Middle frontal gyrus (tissue), 1 donor: ENCODE data around the gene MBD5.

Experiments
- DNase-seq: peaks from one replicate; pipeline ENCODE4 v3.0.0-alpha.2; 2015; ENCODE audit warnings: low spot score; ENCODE audit errors: extremely low spot score

Gene MBD5

GRCh38 chr2:148110184-148110583 lies 89.3 kb downstream of the MBD5 start:
- no peak for DNase-seq

GRCh38 chr2:148122788-148123187 lies 101.9 kb downstream of the MBD5 start:
- no peak for DNase-seq

- DNase-seq, result no peak
These were observed 103.4 kb downstream of the MBD5 start for GRCh38 chr2:148124271-148124670.

- no peak for DNase-seq
These were observed 109.7 kb downstream of the MBD5 start for GRCh38 chr2:148130581-148130980.

- peak; percentile 5 for DNase-seq
These were observed 111.5 kb downstream of the MBD5 start for GRCh38 chr2:148132412-148132811.

- DNase-seq, result no peak
These were observed 114.8 kb downstream of the MBD5 start for GRCh38 chr2:148135705-148136104.

GRCh38 chr2:148136441-148136840 lies 115.5 kb downstream of the MBD5 start:
- DNase-seq, result no peak

- DNase-seq, result no peak
These were observed 141.1 kb downstream of the MBD5 start for GRCh38 chr2:148161909-148162435.

- DNase-seq, result no peak
These were observed 142.0 kb downstream of the MBD5 start for GRCh38 chr2:148162871-148163270.

- no peak for DNase-seq
These were observed 145.1 kb downstream of the MBD5 start for GRCh38 chr2:148165975-148166374.

GRCh38 chr2:148167241-148167766 lies 146.4 kb downstream of the MBD5 start:
- DNase-seq, result no peak

GRCh38 chr2:148167855-148168254 lies 147.0 kb downstream of the MBD5 start:
- DNase-seq, result no peak

- DNase-seq, result no peak
These were observed 151.4 kb downstream of the MBD5 start for GRCh38 chr2:148172131-148172753.

- no peak for DNase-seq
These were observed 152.3 kb downstream of the MBD5 start for GRCh38 chr2:148173168-148173567.

- no peak for DNase-seq
These were observed 156.7 kb downstream of the MBD5 start for GRCh38 chr2:148177559-148177958.

GRCh38 chr2:148179724-148180123 lies 158.8 kb downstream of the MBD5 start:
- no peak for DNase-seq

GRCh38 chr2:148184976-148185375 lies 164.1 kb downstream of the MBD5 start:
- DNase-seq, result no peak

GRCh38 chr2:148194882-148195281 lies 174.0 kb downstream of the MBD5 start:
- DNase-seq, result no peak

GRCh38 chr2:148201075-148202004 lies 180.4 kb downstream of the MBD5 start:
- no peak for DNase-seq

GRCh38 chr2:148202237-148202636 lies 181.3 kb downstream of the MBD5 start:
- no peak for DNase-seq

GRCh38 chr2:148207111-148207510 lies 186.2 kb downstream of the MBD5 start:
- DNase-seq, result no peak

GRCh38 chr2:148209603-148210002 lies 188.7 kb downstream of the MBD5 start:
- no peak for DNase-seq
